Measurements from ENCODE around the gene CLMP.

- TF ChIP-seq CTCF (IDR thresholded peaks at IDR 0.05) (no peak), POLR2A (IDR thresholded peaks at IDR 0.05) (no peak)
These were observed 13.1 kb downstream of the CLMP start for GRCh38 chr11:123181767-123182500.

All from ovary (tissue), 3 donors.